OCI-LY3 (cell line): ENCODE data around the gene TRPM1.

Source experiments
- EZH2phosphoT487 ChIP-seq: fragments of 200-600 bp; shearing (Covaris generic); IDR thresholded peaks from 2 replicates; pipeline ENCODE4 v1.6.1; 2018; ENCODE audit warnings: antibody characterized with exemption, mixed run types, low read depth
- TF ChIP-seq, protein P1 (sequence below): fragments of 200-600, 300-600 bp; sonication (generic); IDR thresholded peaks from 2 replicates; pipeline ENCODE4 v1.5.1; 2014; ENCODE audit warnings: antibody characterized with exemption, low read length, low read depth

- TF ChIP-seq, protein P1, sequence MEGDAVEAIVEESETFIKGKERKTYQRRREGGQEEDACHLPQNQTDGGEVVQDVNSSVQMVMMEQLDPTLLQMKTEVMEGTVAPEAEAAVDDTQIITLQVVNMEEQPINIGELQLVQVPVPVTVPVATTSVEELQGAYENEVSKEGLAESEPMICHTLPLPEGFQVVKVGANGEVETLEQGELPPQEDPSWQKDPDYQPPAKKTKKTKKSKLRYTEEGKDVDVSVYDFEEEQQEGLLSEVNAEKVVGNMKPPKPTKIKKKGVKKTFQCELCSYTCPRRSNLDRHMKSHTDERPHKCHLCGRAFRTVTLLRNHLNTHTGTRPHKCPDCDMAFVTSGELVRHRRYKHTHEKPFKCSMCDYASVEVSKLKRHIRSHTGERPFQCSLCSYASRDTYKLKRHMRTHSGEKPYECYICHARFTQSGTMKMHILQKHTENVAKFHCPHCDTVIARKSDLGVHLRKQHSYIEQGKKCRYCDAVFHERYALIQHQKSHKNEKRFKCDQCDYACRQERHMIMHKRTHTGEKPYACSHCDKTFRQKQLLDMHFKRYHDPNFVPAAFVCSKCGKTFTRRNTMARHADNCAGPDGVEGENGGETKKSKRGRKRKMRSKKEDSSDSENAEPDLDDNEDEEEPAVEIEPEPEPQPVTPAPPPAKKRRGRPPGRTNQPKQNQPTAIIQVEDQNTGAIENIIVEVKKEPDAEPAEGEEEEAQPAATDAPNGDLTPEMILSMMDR: no peak
- no peak for TF ChIP-seq EZH2phosphoT487
These were observed 16.2 kb downstream of the TRPM1 start for GRCh38 chr15:31085359-31085758.
